ENCODE measurements around the gene EML6. TPM values are rescaled to one million over a fixed set of nuclear protein-coding genes. Genes with fewer than 3 reads are reported as not detected.

Gene EML6
- total and polyA plus RNA-seq, 2 experiments from 2014 or later: 2.7 to 6.2 TPM

- Histone ChIP-seq H3K4me3 (no peak overlapping the region), H3K27me3 (ENCODE audit: insufficient read depth) (no peaks in the 10 kb centered on the region), H3K4me1 (ENCODE audit: insufficient read depth) (no peaks in the 10 kb centered on the region), H3K9me2 (ENCODE audit: insufficient read depth) (no peaks in the 10 kb centered on the region), H3K4me2 (no peak overlapping the region), H3K27ac (ENCODE audit: low read depth) (no peak overlapping the region), H3K36me3 (ENCODE audit: insufficient read depth) (no peaks in the 10 kb centered on the region), H3K79me2 (replicated peaks; ENCODE audit: insufficient read depth) (no peaks in the 10 kb centered on the region), H2AFZ (no peak overlapping the region), H4K20me1 (replicated peaks; ENCODE audit: insufficient read depth) (no peaks in the 10 kb centered on the region), H3F3A (replicated peaks; ENCODE audit: low read depth) (no peaks in the 10 kb centered on the region)
- ATAC-seq: no peak
- H3K4me3 Mint-ChIP-seq: no peak overlapping the region
- H3K27ac Mint-ChIP-seq: no peak overlapping the region
- no peak for DNase-seq (ENCODE audit: low spot score)
- TF ChIP-seq ZNF114 (CRISPR knock-in tag; IDR thresholded peaks at IDR 0.05) (no peak), EZH2phosphoT487 (IDR thresholded peaks at IDR 0.05; ENCODE audit: unreplicated experiment) (no peak), EZH2 (IDR thresholded peaks at IDR 0.05; ENCODE audit: low read depth, unreplicated experiment) (no peak), CTCF (conservative IDR thresholded peaks at IDR 0.05; ENCODE audit: low read depth in 2 of 2) (no peak), ZNF331 (CRISPR knock-in tag; IDR thresholded peaks at IDR 0.05; ENCODE audit: low read depth) (no peak), JUNB (IDR thresholded peaks at IDR 0.05; ENCODE audit: unreplicated experiment) (no peak), POLR2AphosphoS5 (IDR thresholded peaks at IDR 0.05; ENCODE audit: low read depth) (no peak), CREB1 (CRISPR knock-in tag; IDR thresholded peaks at IDR 0.05; ENCODE audit: low read depth) (no peak), NANOG (IDR thresholded peaks at IDR 0.05; ENCODE audit: borderline replicate concordance) (no peak), REST (IDR thresholded peaks at IDR 0.05; ENCODE audit: unreplicated experiment) (no peak), STAT1 (IDR thresholded peaks at IDR 0.05; ENCODE audit: unreplicated experiment) (no peak)
- TF ChIP-seq, protein P1, sequence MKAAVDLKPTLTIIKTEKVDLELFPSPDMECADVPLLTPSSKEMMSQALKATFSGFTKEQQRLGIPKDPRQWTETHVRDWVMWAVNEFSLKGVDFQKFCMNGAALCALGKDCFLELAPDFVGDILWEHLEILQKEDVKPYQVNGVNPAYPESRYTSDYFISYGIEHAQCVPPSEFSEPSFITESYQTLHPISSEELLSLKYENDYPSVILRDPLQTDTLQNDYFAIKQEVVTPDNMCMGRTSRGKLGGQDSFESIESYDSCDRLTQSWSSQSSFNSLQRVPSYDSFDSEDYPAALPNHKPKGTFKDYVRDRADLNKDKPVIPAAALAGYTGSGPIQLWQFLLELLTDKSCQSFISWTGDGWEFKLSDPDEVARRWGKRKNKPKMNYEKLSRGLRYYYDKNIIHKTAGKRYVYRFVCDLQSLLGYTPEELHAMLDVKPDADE (IDR thresholded peaks at IDR 0.05): no peak
- TF ChIP-seq, protein P2, sequence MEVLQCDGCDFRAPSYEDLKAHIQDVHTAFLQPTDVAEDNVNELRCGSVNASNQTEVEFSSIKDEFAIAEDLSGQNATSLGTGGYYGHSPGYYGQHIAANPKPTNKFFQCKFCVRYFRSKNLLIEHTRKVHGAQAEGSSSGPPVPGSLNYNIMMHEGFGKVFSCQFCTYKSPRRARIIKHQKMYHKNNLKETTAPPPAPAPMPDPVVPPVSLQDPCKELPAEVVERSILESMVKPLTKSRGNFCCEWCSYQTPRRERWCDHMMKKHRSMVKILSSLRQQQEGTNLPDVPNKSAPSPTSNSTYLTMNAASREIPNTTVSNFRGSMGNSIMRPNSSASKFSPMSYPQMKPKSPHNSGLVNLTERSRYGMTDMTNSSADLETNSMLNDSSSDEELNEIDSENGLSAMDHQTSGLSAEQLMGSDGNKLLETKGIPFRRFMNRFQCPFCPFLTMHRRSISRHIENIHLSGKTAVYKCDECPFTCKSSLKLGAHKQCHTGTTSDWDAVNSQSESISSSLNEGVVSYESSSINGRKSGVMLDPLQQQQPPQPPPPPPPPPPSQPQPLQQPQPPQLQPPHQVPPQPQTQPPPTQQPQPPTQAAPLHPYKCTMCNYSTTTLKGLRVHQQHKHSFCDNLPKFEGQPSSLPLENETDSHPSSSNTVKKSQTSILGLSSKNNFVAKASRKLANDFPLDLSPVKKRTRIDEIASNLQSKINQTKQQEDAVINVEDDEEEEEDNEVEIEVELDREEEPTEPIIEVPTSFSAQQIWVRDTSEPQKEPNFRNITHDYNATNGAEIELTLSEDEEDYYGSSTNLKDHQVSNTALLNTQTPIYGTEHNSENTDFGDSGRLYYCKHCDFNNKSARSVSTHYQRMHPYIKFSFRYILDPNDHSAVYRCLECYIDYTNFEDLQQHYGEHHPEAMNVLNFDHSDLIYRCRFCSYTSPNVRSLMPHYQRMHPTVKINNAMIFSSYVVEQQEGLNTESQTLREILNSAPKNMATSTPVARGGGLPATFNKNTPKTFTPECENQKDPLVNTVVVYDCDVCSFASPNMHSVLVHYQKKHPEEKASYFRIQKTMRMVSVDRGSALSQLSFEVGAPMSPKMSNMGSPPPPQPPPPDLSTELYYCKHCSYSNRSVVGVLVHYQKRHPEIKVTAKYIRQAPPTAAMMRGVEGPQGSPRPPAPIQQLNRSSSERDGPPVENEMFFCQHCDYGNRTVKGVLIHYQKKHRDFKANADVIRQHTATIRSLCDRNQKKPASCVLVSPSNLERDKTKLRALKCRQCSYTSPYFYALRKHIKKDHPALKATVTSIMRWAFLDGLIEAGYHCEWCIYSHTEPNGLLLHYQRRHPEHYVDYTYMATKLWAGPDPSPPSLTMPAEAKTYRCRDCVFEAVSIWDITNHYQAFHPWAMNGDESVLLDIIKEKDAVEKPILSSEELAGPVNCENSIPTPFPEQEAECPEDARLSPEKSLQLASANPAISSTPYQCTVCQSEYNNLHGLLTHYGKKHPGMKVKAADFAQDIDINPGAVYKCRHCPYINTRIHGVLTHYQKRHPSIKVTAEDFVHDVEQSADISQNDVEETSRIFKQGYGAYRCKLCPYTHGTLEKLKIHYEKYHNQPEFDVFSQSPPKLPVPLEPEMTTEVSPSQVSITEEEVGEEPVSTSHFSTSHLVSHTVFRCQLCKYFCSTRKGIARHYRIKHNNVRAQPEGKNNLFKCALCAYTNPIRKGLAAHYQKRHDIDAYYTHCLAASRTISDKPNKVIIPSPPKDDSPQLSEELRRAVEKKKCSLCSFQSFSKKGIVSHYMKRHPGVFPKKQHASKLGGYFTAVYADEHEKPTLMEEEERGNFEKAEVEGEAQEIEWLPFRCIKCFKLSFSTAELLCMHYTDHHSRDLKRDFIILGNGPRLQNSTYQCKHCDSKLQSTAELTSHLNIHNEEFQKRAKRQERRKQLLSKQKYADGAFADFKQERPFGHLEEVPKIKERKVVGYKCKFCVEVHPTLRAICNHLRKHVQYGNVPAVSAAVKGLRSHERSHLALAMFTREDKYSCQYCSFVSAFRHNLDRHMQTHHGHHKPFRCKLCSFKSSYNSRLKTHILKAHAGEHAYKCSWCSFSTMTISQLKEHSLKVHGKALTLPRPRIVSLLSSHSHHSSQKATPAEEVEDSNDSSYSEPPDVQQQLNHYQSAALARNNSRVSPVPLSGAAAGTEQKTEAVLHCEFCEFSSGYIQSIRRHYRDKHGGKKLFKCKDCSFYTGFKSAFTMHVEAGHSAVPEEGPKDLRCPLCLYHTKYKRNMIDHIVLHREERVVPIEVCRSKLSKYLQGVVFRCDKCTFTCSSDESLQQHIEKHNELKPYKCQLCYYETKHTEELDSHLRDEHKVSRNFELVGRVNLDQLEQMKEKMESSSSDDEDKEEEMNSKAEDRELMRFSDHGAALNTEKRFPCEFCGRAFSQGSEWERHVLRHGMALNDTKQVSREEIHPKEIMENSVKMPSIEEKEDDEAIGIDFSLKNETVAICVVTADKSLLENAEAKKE (CRISPR knock-in tag; IDR thresholded peaks at IDR 0.05): no peak
- no peaks in the 10 kb centered on the region for H3K36me3 Mint-ChIP-seq (ENCODE audit: low read depth)
- no peaks in the 10 kb centered on the region for H3K4me1 Mint-ChIP-seq
- no peaks in the 10 kb centered on the region for H3K27me3 Mint-ChIP-seq (ENCODE audit: insufficient read depth, low read depth, poor library complexity)
- no peaks in the 10 kb centered on the region for H3K9me3 Mint-ChIP-seq
Observed at GRCh38 chr2:54879598-54880332, 156.3 kb downstream of the EML6 start.

Measured in GM23338 (cell line).